Suppressor macrophage treated with lipopolysaccharide for 1 hour (primary cell): ENCODE data around the gene RPL39.
A peak's percentile ranks its signal among the peaks of the same experiment; 100 is the strongest.
"Not testable (repeated sequence)": the region's sequence is repeated elsewhere in the genome, so short reads cannot be mapped to it uniquely, and the experiment has no call there.

ENCODE experiments used
- DNase-seq, 3 donors: peaks; one replicate each; pipeline ENCODE4 v3.0.0-alpha.2; 2020 to 2022

Gene RPL39

GRCh38 chrX:119762718-119763117 is 28.7 kb downstream of the RPL39 start:
- no peak for DNase-seq

- DNase-seq, result peak; percentile 58 to 66 (median 63)
Observed at GRCh38 chrX:119760026-119760877, 31.2 kb downstream of the RPL39 start.

- no peak for DNase-seq
Observed at GRCh38 chrX:119759248-119759766, 32.1 kb downstream of the RPL39 start.

- DNase-seq, result peak in 2 of 3 donors; percentile 41 to 43
Observed at GRCh38 chrX:119758731-119759247, 32.6 kb downstream of the RPL39 start.

- peak; percentile 55 to 69 (median 57) for DNase-seq
Observed at GRCh38 chrX:119757979-119758730, 33.3 kb downstream of the RPL39 start, which contains the start of gene SOWAHD. TSS of gene SOWAHD (plus strand) at chrX:119758588. CDS start at chrX:119758668, 80 bp downstream.

- no peak for DNase-seq
Observed at GRCh38 chrX:119757646-119757978, 33.8 kb downstream of the RPL39 start.

GRCh38 chrX:119756926-119757635 is 34.3 kb downstream of the RPL39 start:
- no peak for DNase-seq

GRCh38 chrX:119755981-119756533 is 35.4 kb downstream of the RPL39 start:
- DNase-seq, result peak; percentile 43 to 61 (median 50)

GRCh38 chrX:119753639-119754257 is 37.7 kb downstream of the RPL39 start:
- DNase-seq, result peak; percentile 54 to 58 (median 55)

- no peak for DNase-seq
Observed at GRCh38 chrX:119753001-119753400, 38.4 kb downstream of the RPL39 start.

- not testable (repeated sequence) for DNase-seq
Observed at GRCh38 chrX:119750751-119751150, 40.7 kb downstream of the RPL39 start.

- DNase-seq, result not testable (repeated sequence)
Observed at GRCh38 chrX:119750131-119750530, 41.3 kb downstream of the RPL39 start.

- no peak for DNase-seq
Observed at GRCh38 chrX:119745283-119745848, 46.1 kb downstream of the RPL39 start.

- no peak for DNase-seq
Observed at GRCh38 chrX:119738742-119739141, 52.7 kb downstream of the RPL39 start.
